Measurements from ENCODE around the gene PFN2. TPM values are rescaled to one million over a fixed set of nuclear protein-coding genes. Genes with fewer than 3 reads are reported as not detected.

The PFN2 gene
- total and polyA plus RNA-seq, 2 donors (not counting 1 experiment from before 2014, with no cell fraction given), result 1.2 to 8.1 TPM

DNA sequence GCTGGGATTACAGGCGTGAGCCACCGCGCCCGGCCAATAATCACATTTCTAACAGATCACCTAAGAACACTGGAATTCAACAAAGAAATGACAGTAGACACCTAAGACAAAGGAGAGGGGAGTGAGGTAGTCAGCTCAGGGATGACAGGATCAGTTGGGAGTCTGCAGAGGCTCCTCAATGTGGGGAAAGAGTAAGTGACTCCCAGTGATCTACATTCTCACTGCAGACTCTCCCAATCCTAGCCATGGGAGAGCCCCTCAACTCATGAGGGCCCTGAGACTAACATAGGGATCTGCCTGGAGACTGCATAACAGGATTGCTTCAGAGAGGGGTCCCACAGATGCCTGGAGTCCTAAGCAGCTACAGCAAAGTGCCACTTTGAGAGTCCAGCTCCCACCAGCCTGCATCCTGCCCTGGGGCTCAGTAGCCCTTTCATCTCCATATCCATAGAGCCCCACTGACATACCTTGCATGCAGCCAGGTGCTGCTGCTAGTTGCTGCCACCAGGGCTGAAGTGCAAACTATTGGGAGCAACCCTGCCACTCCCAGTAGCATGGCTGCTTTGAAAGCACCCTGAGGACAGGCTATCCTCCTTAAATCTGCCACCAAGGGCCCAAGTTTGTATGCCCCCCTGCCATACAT lies 21.8 kb upstream of the PFN2 start:
- no peak overlapping the region for H3K27ac ChIP-seq (ENCODE audit: low read length in 2 of 2)
- no CpG with 5 or more reads among the region's 4 CpGs for WGBS (ENCODE audit: insufficient coverage)

DNA sequence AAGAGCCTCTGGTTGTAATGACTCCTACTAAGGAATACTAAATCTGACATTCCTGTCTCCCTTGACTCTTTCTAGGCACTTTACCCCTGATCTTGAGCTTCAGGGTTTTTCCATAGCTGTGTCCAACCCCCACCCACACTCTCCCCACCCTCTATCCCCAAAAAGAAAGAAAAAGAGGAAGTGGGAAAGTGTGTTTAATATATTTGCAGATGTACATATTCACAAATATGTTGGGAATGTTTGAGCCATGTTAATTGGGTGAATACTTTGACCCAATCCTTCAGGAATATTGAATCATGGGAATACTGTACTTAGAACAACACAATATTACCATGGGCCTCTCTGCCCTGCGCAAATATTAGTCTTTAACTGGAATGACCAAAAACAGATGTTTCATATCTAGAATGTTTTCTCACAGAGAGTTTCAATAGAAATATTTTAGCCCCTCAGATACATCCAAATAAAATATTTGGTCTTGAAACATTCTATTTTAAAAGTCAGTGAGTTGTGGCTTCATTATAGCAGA lies 19.8 kb upstream of the PFN2 start:
- Histone ChIP-seq H3K79me2 (ENCODE audit: control insufficient read depth, insufficient read depth, low read length) (no peaks in the 10 kb centered on the region), H3K4me1 (ENCODE audit: control insufficient read depth in 2 of 2, insufficient read depth in 2 of 2, low read length in 2 of 2) (no peaks in the 10 kb centered on the region), H3K9me3 (ENCODE audit: control extremely low read depth in 1 of 3, control insufficient read depth in 2 of 3, insufficient read depth in 1 of 3, low read length in 2 of 3) (peaks cover 0 to 22% (median 7%) of the 10 kb centered on the region in 3 donors), H3K27me3 (replicated peaks in 1 of 4; ENCODE audit: control extremely low read depth in 1 of 4, control insufficient read depth in 3 of 4, insufficient read depth in 4 of 4, low read length in 3 of 4) (peaks cover 0 to 3% (median 0%) of the 10 kb centered on the region in 4 experiments), H3K9ac (ENCODE audit: low read length) (no peak overlapping the region), H3K4me2 (replicated peaks; ENCODE audit: low read depth, low read length, poor library complexity, severe bottlenecking) (no peak overlapping the region), H3K27ac (ENCODE audit: low read length in 2 of 2) (no peak overlapping the region), H3K36me3 (replicated peaks in 1 of 2; ENCODE audit: control extremely low read depth in 1 of 2, control insufficient read depth in 1 of 2, extremely low read depth in 1 of 2, insufficient read depth in 2 of 2, low read length in 1 of 2) (no peaks in the 10 kb centered on the region), H2AFZ (ENCODE audit: insufficient read depth, low read depth, low read length, poor library complexity, severe bottlenecking) (no peak overlapping the region), H3K4me3 (ENCODE audit: control extremely low read depth in 1 of 5, extremely low read depth in 1 of 5, insufficient read depth in 1 of 5, low read depth in 2 of 5, low read length in 4 of 5) (no peak overlapping the region), H4K20me1 (ENCODE audit: control insufficient read depth, insufficient read depth, low read length, poor library complexity, severe bottlenecking) (no peaks in the 10 kb centered on the region)
- Mint-ChIP-seq H3K4me3 (no peak overlapping the region), H3K27ac (no peak overlapping the region), H3K9me3 (ENCODE audit: insufficient read depth) (peaks cover under 1% of the 10 kb centered on the region), H3K27me3 (peaks cover 32% of the 10 kb centered on the region), H3K4me1 (no peaks in the 10 kb centered on the region)
- WGBS (ENCODE audit: insufficient coverage), result no CpG with 5 or more reads among the region's 1 CpG
- TF ChIP-seq, protein P1, sequence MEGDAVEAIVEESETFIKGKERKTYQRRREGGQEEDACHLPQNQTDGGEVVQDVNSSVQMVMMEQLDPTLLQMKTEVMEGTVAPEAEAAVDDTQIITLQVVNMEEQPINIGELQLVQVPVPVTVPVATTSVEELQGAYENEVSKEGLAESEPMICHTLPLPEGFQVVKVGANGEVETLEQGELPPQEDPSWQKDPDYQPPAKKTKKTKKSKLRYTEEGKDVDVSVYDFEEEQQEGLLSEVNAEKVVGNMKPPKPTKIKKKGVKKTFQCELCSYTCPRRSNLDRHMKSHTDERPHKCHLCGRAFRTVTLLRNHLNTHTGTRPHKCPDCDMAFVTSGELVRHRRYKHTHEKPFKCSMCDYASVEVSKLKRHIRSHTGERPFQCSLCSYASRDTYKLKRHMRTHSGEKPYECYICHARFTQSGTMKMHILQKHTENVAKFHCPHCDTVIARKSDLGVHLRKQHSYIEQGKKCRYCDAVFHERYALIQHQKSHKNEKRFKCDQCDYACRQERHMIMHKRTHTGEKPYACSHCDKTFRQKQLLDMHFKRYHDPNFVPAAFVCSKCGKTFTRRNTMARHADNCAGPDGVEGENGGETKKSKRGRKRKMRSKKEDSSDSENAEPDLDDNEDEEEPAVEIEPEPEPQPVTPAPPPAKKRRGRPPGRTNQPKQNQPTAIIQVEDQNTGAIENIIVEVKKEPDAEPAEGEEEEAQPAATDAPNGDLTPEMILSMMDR (IDR thresholded peaks at IDR 0.05), result no peak
- no peak for TF ChIP-seq EZH2 (IDR thresholded peaks at IDR 0.05; ENCODE audit: borderline replicate concordance, insufficient read depth, low read depth, low read length, poor library complexity, severe bottlenecking)
- intact Hi-C loops (cut with micrococcal nuclease), result no loop called here
- CTCF ChIA-PET, result interaction anchor here (1.2 kb wide), 1 partner anchor 33 kb away, joined by 3 read pairs; no protein-coding TSS in a partner anchor
- ATAC-seq (ENCODE audit: low read depth) (no peak), DNase-seq (no peak)
- POLR2A ChIA-PET, result no interaction called here

More for the DNA sequence above, 21.8 kb upstream of the PFN2 start:
- Histone ChIP-seq H3K36me3 (replicated peaks in 1 of 2; ENCODE audit: control extremely low read depth in 1 of 2, control insufficient read depth in 1 of 2, extremely low read depth in 1 of 2, insufficient read depth in 2 of 2, low read length in 1 of 2) (no peaks in the 10 kb centered on the region), H3K4me1 (ENCODE audit: control insufficient read depth in 2 of 2, insufficient read depth in 2 of 2, low read length in 2 of 2) (no peaks in the 10 kb centered on the region), H4K20me1 (ENCODE audit: control insufficient read depth, insufficient read depth, low read length, poor library complexity, severe bottlenecking) (no peaks in the 10 kb centered on the region), H3K9ac (ENCODE audit: low read length) (no peak overlapping the region), H3K27me3 (replicated peaks in 1 of 4; ENCODE audit: control extremely low read depth in 1 of 4, control insufficient read depth in 3 of 4, insufficient read depth in 4 of 4, low read length in 3 of 4) (peaks cover 0 to 3% (median 0%) of the 10 kb centered on the region in 4 experiments), H3K4me3 (ENCODE audit: control extremely low read depth in 1 of 5, extremely low read depth in 1 of 5, insufficient read depth in 1 of 5, low read depth in 2 of 5, low read length in 4 of 5) (no peak overlapping the region), H3K4me2 (replicated peaks; ENCODE audit: low read depth, low read length, poor library complexity, severe bottlenecking) (no peak overlapping the region), H2AFZ (ENCODE audit: insufficient read depth, low read depth, low read length, poor library complexity, severe bottlenecking) (no peak overlapping the region), H3K9me3 (ENCODE audit: control extremely low read depth in 1 of 3, control insufficient read depth in 2 of 3, insufficient read depth in 1 of 3, low read length in 2 of 3) (peaks cover 1 to 22% (median 9%) of the 10 kb centered on the region in 3 donors), H3K79me2 (ENCODE audit: control insufficient read depth, insufficient read depth, low read length) (no peaks in the 10 kb centered on the region)
- TF ChIP-seq EZH2 (IDR thresholded peaks at IDR 0.05; ENCODE audit: borderline replicate concordance, insufficient read depth, low read depth, low read length, poor library complexity, severe bottlenecking), result no peak
- TF ChIP-seq, protein P1 (IDR thresholded peaks at IDR 0.05), result no peak
- peaks cover 2% of the 10 kb centered on the region for H3K9me3 Mint-ChIP-seq (ENCODE audit: insufficient read depth)
- ATAC-seq (ENCODE audit: low read depth) (no peak), DNase-seq (no peak)
- peaks cover 31% of the 10 kb centered on the region for H3K27me3 Mint-ChIP-seq
- no peak overlapping the region for H3K27ac Mint-ChIP-seq
- H3K4me1 Mint-ChIP-seq, result no peaks in the 10 kb centered on the region
- ChIA-PET POLR2A (no interaction called here), CTCF (no interaction called here)
- H3K4me3 Mint-ChIP-seq, result no peak overlapping the region
- intact Hi-C loops (cut with micrococcal nuclease), result no loop called here

All from B cell (primary cell).